ENCODE measurements around the gene SPEM1. TPM values are rescaled to one million over a fixed set of nuclear protein-coding genes. Genes with fewer than 3 reads are reported as not detected.

The SPEM1 gene
- total RNA-seq, 4 donors from 2014 or later = not detected

DNA sequence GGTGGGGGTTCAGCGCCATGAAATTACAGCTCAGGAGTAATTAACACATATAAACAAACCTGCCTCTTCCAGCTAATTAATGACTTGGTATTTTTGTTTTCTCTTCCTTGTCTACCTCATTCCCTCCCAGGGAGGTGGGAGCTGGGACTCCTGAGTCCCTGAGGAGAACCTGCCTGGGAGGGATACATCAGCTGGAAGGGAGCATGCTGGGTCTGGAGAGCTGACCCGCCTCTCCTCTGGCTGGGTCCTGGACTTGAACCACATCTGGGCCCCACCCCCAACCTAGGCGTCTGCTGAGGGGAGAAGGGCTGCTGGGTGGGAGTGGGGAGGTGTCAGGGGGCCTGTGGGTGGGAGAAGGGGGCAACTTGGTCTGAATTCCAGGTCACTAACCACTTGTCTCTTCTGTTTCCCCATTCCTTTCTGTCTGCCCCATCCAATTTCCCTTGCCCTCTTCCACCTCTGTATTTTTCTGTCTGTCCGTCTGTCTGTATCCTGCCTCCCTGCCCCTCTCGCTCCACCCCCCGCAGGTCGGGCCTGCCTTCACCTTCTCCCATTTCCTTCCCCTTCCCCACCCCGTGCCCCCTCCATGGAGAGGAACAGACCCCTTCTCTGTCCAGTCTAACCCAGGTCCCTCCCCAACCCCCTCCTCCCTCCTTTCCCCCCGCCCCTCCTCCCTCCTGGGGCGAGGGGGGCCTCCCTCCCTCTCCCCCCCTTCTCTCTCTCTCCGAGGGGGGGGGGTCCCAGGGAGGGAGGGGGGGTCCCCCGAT lies 12.5 kb upstream of the SPEM1 start, which contains the start of gene NLGN2:
Gene NLGN2 (plus strand): TSS at position 361 of the 767 bp plus-strand sequence. CDS start 411 bp downstream, outside the sequence.
- no peak within 1 kb of the TSS for H3K4me3 ChIP-seq (ENCODE audit: low read depth, poor library complexity, severe bottlenecking)
- WGBS, 2 donors = 55 to 71% methylated on average over 8 to 12 of the region's 12 CpGs
- DNase-seq (ENCODE audit: low spot score in 2 of 2) = no peak
- no peak for TF ChIP-seq POLR2A (IDR thresholded peaks at IDR 0.05)
- TF ChIP-seq, protein P1, sequence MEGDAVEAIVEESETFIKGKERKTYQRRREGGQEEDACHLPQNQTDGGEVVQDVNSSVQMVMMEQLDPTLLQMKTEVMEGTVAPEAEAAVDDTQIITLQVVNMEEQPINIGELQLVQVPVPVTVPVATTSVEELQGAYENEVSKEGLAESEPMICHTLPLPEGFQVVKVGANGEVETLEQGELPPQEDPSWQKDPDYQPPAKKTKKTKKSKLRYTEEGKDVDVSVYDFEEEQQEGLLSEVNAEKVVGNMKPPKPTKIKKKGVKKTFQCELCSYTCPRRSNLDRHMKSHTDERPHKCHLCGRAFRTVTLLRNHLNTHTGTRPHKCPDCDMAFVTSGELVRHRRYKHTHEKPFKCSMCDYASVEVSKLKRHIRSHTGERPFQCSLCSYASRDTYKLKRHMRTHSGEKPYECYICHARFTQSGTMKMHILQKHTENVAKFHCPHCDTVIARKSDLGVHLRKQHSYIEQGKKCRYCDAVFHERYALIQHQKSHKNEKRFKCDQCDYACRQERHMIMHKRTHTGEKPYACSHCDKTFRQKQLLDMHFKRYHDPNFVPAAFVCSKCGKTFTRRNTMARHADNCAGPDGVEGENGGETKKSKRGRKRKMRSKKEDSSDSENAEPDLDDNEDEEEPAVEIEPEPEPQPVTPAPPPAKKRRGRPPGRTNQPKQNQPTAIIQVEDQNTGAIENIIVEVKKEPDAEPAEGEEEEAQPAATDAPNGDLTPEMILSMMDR (IDR thresholded peaks at IDR 0.05) = no peak
- intact Hi-C loops (cut with DNase I; ENCODE audit: low total_unique reads) = no loop called here

DNA sequence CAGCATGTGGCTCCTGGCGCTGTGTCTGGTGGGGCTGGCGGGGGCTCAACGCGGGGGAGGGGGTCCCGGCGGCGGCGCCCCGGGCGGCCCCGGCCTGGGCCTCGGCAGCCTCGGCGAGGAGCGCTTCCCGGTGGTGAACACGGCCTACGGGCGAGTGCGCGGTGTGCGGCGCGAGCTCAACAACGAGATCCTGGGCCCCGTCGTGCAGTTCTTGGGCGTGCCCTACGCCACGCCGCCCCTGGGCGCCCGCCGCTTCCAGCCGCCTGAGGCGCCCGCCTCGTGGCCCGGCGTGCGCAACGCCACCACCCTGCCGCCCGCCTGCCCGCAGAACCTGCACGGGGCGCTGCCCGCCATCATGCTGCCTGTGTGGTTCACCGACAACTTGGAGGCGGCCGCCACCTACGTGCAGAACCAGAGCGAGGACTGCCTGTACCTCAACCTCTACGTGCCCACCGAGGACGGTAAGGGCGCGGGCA lies 11.8 kb upstream of the SPEM1 start:
- H3K4me3 ChIP-seq (ENCODE audit: low read depth, poor library complexity, severe bottlenecking) = no peak overlapping the region
- WGBS, 2 donors = 75 to 92% methylated on average over 13 to 41 of the region's 58 CpGs
- TF ChIP-seq, protein P1 (IDR thresholded peaks at IDR 0.05) = no peak
- no peak for TF ChIP-seq POLR2A (IDR thresholded peaks at IDR 0.05)
- intact Hi-C loops (cut with DNase I; ENCODE audit: low total_unique reads) = no loop called here
- no peak for DNase-seq (ENCODE audit: low spot score in 2 of 2)

DNA sequence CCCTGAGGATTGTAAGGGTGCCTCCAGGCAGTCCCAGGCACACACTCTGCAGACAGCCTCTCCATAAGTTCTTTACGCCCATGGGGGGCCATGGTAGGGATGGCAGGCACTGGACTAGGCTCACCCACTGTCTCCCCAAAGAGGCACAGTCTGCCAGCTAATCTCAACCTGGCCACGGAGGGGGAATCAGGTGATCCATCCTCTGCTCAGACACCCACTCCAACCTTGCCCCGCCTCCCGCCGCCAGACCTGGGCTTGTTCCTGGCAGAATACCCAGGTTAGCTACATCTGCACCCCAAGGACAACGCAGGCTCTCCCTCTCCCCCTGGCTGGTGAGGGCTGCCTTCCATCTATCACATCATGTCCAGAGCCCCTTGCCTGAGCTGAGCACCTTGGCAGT lies 11.3 kb upstream of the SPEM1 start:
- WGBS, 2 donors = 55% methylated on average over 6 of the region's 6 CpGs; no CpG with 5 or more reads in 1 of the 2 donors
- intact Hi-C loops (cut with DNase I; ENCODE audit: low total_unique reads) = no loop called here
- TF ChIP-seq, protein P1 (IDR thresholded peaks at IDR 0.05) = no peak
- TF ChIP-seq POLR2A (IDR thresholded peaks at IDR 0.05) = no peak
- DNase-seq (ENCODE audit: low spot score in 2 of 2) = no peak
- H3K4me3 ChIP-seq (ENCODE audit: low read depth, poor library complexity, severe bottlenecking) = no peak overlapping the region

DNA sequence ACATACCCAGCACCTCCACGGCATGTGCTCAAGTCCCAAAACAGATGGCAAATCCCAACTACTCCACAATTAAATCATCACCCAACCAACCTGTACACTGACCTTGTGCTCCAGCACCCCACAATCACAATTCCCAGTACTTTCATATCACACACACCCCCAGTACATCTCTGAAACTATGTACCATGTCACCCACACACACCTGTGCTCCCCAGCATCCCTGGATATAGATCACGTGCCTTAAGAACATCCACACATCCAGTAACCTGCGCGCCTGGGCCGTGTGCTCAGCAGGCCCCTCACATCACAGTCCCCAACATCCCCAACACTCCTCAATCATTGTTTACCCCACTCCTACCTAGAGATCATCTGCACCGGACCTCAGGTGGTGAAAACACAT lies 10.4 kb upstream of the SPEM1 start:
- WGBS, 2 donors = 91 to 93% methylated on average over 6 of the region's 6 CpGs
- intact Hi-C loops (cut with DNase I; ENCODE audit: low total_unique reads) = no loop called here
- DNase-seq (ENCODE audit: low spot score in 2 of 2) = no peak
- TF ChIP-seq, protein P1 (IDR thresholded peaks at IDR 0.05) = no peak
- no peak for TF ChIP-seq POLR2A (IDR thresholded peaks at IDR 0.05)
- H3K4me3 ChIP-seq (ENCODE audit: low read depth, poor library complexity, severe bottlenecking) = no peak overlapping the region

DNA sequence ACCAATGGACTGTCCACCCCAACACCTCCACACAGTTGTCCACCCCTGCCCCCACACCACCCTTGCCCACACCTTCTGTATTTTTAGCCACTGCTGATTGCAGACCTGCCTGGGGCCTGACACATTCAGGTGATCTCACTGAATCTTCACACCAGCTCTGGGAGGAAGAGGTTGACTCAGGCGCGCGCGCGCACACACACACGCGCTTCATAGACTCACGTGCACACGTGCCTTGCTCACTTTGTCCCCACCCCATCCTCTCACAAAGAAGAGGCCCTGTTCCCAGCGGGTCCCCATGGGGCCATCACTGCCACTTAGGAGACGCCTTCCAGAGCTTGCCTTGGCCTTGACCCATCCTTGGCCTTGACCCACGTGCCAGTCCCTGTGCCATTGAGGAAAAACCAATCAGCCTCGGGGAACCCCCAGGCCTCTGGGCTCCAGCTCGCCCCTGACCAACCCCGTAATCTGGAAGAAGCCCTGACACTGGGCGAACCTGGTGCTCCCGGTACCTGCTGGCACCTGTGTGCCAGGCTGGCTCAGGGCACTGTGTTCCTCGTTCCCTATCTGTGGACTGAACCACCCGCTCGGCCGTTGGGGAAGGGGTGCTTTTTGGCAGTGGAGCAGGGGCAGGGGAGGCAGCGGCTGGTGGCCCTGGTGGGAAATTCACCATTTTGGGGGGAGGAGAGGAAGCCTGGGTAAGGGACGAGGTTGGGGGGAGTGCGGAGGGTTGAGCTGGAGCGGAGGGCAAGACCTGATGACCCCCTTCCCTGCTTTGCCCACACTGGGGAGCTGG lies 9.3 kb upstream of the SPEM1 start:
- WGBS, 2 donors = 87 to 89% methylated on average over 19 to 25 of the region's 25 CpGs
- no peak for TF ChIP-seq POLR2A (IDR thresholded peaks at IDR 0.05)
- TF ChIP-seq, protein P1 (IDR thresholded peaks at IDR 0.05) = no peak
- intact Hi-C loops (cut with DNase I; ENCODE audit: low total_unique reads) = no loop called here
- no peak for DNase-seq (ENCODE audit: low spot score in 2 of 2)
- H3K4me3 ChIP-seq (ENCODE audit: low read depth, poor library complexity, severe bottlenecking) = no peak overlapping the region
